Endodermal cell (in vitro differentiated cells): ENCODE data around the gene COX7A2L. TPM values are rescaled to one million over a fixed set of nuclear protein-coding genes. Genes with fewer than 3 reads are reported as not detected.

Source experiments
- DNase-seq: peaks from one replicate; pipeline ENCODE4 v3.0.0-alpha.2; 2017
- H3K27ac ChIP-seq: 2 replicates; pipeline ENCODE4 v1.5.1; 2013; ENCODE audit warnings: mild to moderate bottlenecking, low read depth, low read length, moderate library complexity
- H3K27me3 ChIP-seq: 2 replicates; pipeline ENCODE4 v1.6.1; 2013; ENCODE audit warnings: mild to moderate bottlenecking, low read length, moderate library complexity; ENCODE audit not compliant: insufficient read depth, control insufficient read depth, poor library complexity, severe bottlenecking
- H3K36me3 ChIP-seq: 2 replicates; pipeline ENCODE4 v1.7.0; 2013; ENCODE audit warnings: mild to moderate bottlenecking, low read length, moderate library complexity; ENCODE audit not compliant: control insufficient read depth, insufficient read depth
- H3K4me1 ChIP-seq: one replicate; pipeline ENCODE4 v1.7.0; 2013; ENCODE audit warnings: low read length; ENCODE audit not compliant: control insufficient read depth, insufficient read depth
- H3K4me3 ChIP-seq: 2 replicates; pipeline ENCODE4 v1.5.1; 2013; ENCODE audit warnings: mild to moderate bottlenecking, low read length, moderate library complexity
- H3K9ac ChIP-seq: 2 replicates; pipeline ENCODE4 v1.6.1; 2013; ENCODE audit warnings: mild to moderate bottlenecking, low read length, moderate library complexity; ENCODE audit not compliant: poor library complexity, severe bottlenecking; ENCODE audit errors: extremely low read depth
- H3K9me3 ChIP-seq: 2 replicates; pipeline ENCODE4 v1.6.1; 2013; ENCODE audit warnings: mild to moderate bottlenecking, low read length, moderate library complexity; ENCODE audit not compliant: control insufficient read depth
- H3K27ac Mint-ChIP-seq: 2 replicates; pipeline ENCODE4 v1.8.0; 2020; ENCODE audit warnings: mixed read lengths
- H3K27me3 Mint-ChIP-seq: 2 replicates; pipeline ENCODE4 v1.8.0; 2021; ENCODE audit warnings: mild to moderate bottlenecking, mixed read lengths; ENCODE audit not compliant: insufficient read depth
- H3K36me3 Mint-ChIP-seq: 2 replicates; pipeline ENCODE4 v1.8.0; 2020; ENCODE audit warnings: low read depth, mixed read lengths
- H3K4me1 Mint-ChIP-seq: 2 replicates; pipeline ENCODE4 v1.8.0; 2020; ENCODE audit warnings: mixed read lengths
- H3K4me3 Mint-ChIP-seq: 2 replicates; pipeline ENCODE4 v1.8.0; 2020; ENCODE audit warnings: mild to moderate bottlenecking, moderate library complexity, mixed read lengths
- H3K9me3 Mint-ChIP-seq: 2 replicates; pipeline ENCODE4 v1.8.0; 2020; ENCODE audit warnings: mild to moderate bottlenecking, mixed read lengths
- CTCF ChIP-seq: fragments of 200-600 bp; sonication (generic); conservative IDR thresholded peaks from 2 replicates; pipeline ENCODE4 v1.5.0; 2021; ENCODE audit warnings: antibody characterized with exemption, mild to moderate bottlenecking
- WGBS, 2 experiments: methylation state at CpG; one replicate each; pipeline versions ENCODE4 v1.1.5 to v1.1.7; 2013; ENCODE audit warnings: missing lambda C conversion rate in 2 of 2, mixed read lengths in 1 of 2; ENCODE audit not compliant: insufficient coverage in 1 of 2, insufficient read length in 1 of 2; 5-methylcytosine and 5-hydroxymethylcytosine counted together
- total RNA-seq, 2 donors: library from RNA; stranded (reverse); fragmentation: NEBNext Ultra II Directional in 1 of 2; extraction: Animal tissue kit (Norgen Biotek cat#: 25700) in 1 of 2; gene quantifications; 2 replicates in 1 of 2; 3 replicates in 1 of 2; pipeline ENCODE4 v1.2.1, GENCODE V29; 2021

Gene COX7A2L
- total RNA-seq, 2 donors from 2014 or later = 113 to 117 TPM

GRCh38 chr2:42300527-42300926, 60.5 kb downstream of the COX7A2L start:
- no peaks in the 10 kb centered on the region for H3K27me3 ChIP-seq
- no peak overlapping the region for H3K9ac ChIP-seq
- H3K4me3 ChIP-seq = no peak overlapping the region
- Mint-ChIP-seq H3K36me3 (peaks cover 44% of the 10 kb centered on the region), H3K4me1 (no peaks in the 10 kb centered on the region), H3K4me3 (no peak overlapping the region), H3K9me3 (no peaks in the 10 kb centered on the region), H3K27ac (no peak overlapping the region), H3K27me3 (no peaks in the 10 kb centered on the region)
- H3K9me3 ChIP-seq = no peaks in the 10 kb centered on the region
- H3K4me1 ChIP-seq = no peaks in the 10 kb centered on the region
- H3K27ac ChIP-seq = no peak overlapping the region
- no peak for TF ChIP-seq CTCF
- 92 to 100% methylated on average over 2 of the region's 2 CpGs for WGBS, 2 experiments
- DNase-seq = no peak
- H3K36me3 ChIP-seq = peaks cover 89% of the 10 kb centered on the region

Other genes with a start within 250 kb of the COX7A2L start
- 10 to 100 TPM; 84.6 to 90.9 TPM for gene EML4, start 191.9 kb downstream of the COX7A2L start, total RNA-seq
- 1 to 10 TPM in 1 of 2 donors, under 1 TPM in 1; 0.84 to 1.5 TPM for gene KCNG3, start 132.8 kb upstream of the COX7A2L start, total RNA-seq
- 100 to 1,000 TPM; 138 to 154 TPM for gene MTA3, start 207.4 kb upstream of the COX7A2L start, total RNA-seq